ENCODE measurements around the gene MMS22L.

DNA sequence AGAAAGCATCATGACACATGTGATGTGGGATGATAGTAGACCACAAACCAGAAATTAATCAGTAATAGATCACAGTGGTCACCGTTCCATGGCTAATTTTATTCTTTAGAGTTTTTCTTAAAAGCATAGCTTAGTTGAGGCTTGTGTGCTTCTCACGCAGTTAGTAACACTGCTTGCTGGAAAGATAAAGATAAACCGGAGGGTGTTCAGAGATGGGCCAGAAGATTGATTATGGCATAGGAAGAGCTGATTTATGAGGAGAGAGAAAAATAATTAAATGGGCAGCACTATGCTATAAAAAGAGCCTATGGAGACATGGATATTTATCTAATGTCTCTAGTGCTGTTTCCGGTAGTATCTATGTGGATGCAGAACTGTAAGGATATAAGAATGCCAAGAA lies 173.6 kb downstream of the MMS22L start:
- TF ChIP-seq PAX5 (IDR thresholded peaks at IDR 0.05; ENCODE audit: insufficient read depth, low read length, severe bottlenecking): no peak
- no peak for TF ChIP-seq POLR2A (IDR thresholded peaks at IDR 0.05; ENCODE audit: low read depth, low read length)
